Measurements from ENCODE around the gene SLC26A11.

GRCh38 chr17:80212109-80212508, 8.1 kb upstream of the SLC26A11 start:
- TF ChIP-seq CTCF (IDR thresholded peaks at IDR 0.05 in 2 of 3, conservative IDR thresholded peaks at IDR 0.05 in 1 of 3; ENCODE audit: borderline replicate concordance in 1 of 3, insufficient read depth in 1 of 3, low read depth in 2 of 3, low read length in 2 of 3) (no peak), RAD21 (IDR thresholded peaks at IDR 0.05; ENCODE audit: low read depth) (no peak), EZH2 (IDR thresholded peaks at IDR 0.05) (no peak), REST (IDR thresholded peaks at IDR 0.05; ENCODE audit: low read depth) (no peak)

Data from HCT116 (cell line).